ENCODE data around the gene DES.

The DES gene

GRCh38 chr2:219471476-219472371 is 53.5 kb downstream of the DES start:
- TF ChIP-seq TAF1 (IDR thresholded peaks at IDR 0.05; ENCODE audit: borderline replicate concordance, insufficient read depth, low read length): no peak
- TF ChIP-seq POLR2AphosphoS5 (IDR thresholded peaks at IDR 0.05; ENCODE audit: low read depth, low read length): no peak
- TF ChIP-seq FOXP2 (optimal IDR thresholded peaks at IDR 0.05; ENCODE audit: borderline replicate concordance, extremely low read depth, extremely low read length, insufficient read depth): no peak
- no peak for TF ChIP-seq SIN3A (IDR thresholded peaks at IDR 0.05; ENCODE audit: borderline replicate concordance, insufficient read depth, low read length)
- no peak for TF ChIP-seq REST (IDR thresholded peaks at IDR 0.05; ENCODE audit: insufficient read depth in 1 of 2, low read depth in 2 of 2, low read length in 2 of 2)

GRCh38 chr2:219472629-219473187 is 54.5 kb downstream of the DES start:
- TF ChIP-seq REST (IDR thresholded peaks at IDR 0.05; ENCODE audit: insufficient read depth in 1 of 2, low read depth in 2 of 2, low read length in 2 of 2): no peak
- TF ChIP-seq TAF1 (IDR thresholded peaks at IDR 0.05; ENCODE audit: borderline replicate concordance, insufficient read depth, low read length): no peak

GRCh38 chr2:219473511-219473910 is 55.3 kb downstream of the DES start:
- TF ChIP-seq POLR2AphosphoS5 (IDR thresholded peaks at IDR 0.05; ENCODE audit: low read depth, low read length) (no peak), REST (IDR thresholded peaks at IDR 0.05; ENCODE audit: insufficient read depth in 1 of 2, low read depth in 2 of 2, low read length in 2 of 2) (no peak), FOXP2 (optimal IDR thresholded peaks at IDR 0.05; ENCODE audit: borderline replicate concordance, extremely low read depth, extremely low read length, insufficient read depth) (no peak), SIN3A (IDR thresholded peaks at IDR 0.05; ENCODE audit: borderline replicate concordance, insufficient read depth, low read length) (no peak), TAF1 (IDR thresholded peaks at IDR 0.05; ENCODE audit: borderline replicate concordance, insufficient read depth, low read length) (no peak)

GRCh38 chr2:219474285-219475060 is 56.3 kb downstream of the DES start:
- no peak for TF ChIP-seq FOXP2 (optimal IDR thresholded peaks at IDR 0.05; ENCODE audit: borderline replicate concordance, extremely low read depth, extremely low read length, insufficient read depth)
- no peak for TF ChIP-seq POLR2AphosphoS5 (IDR thresholded peaks at IDR 0.05; ENCODE audit: low read depth, low read length)

- no peak for TF ChIP-seq POLR2AphosphoS5 (IDR thresholded peaks at IDR 0.05; ENCODE audit: low read depth, low read length)
- no peak for TF ChIP-seq TAF1 (IDR thresholded peaks at IDR 0.05; ENCODE audit: borderline replicate concordance, insufficient read depth, low read length)
- no peak for TF ChIP-seq FOXP2 (optimal IDR thresholded peaks at IDR 0.05; ENCODE audit: borderline replicate concordance, extremely low read depth, extremely low read length, insufficient read depth)
- TF ChIP-seq REST (IDR thresholded peaks at IDR 0.05; ENCODE audit: insufficient read depth in 1 of 2, low read depth in 2 of 2, low read length in 2 of 2): no peak
- no peak for TF ChIP-seq SIN3A (IDR thresholded peaks at IDR 0.05; ENCODE audit: borderline replicate concordance, insufficient read depth, low read length)
Observed at GRCh38 chr2:219475278-219475677, 57.1 kb downstream of the DES start.

Data from PFSK-1 (cell line).